Adrenal gland (tissue), 12 donors: ENCODE results near the gene GRM4. TPM values are rescaled to one million over a fixed set of nuclear protein-coding genes. Genes with fewer than 3 reads are reported as not detected.
A peak's percentile ranks its signal among the peaks of the same experiment; 100 is the strongest.

Experiments
- DNase-seq, 7 donors: peaks; one replicate each; pipeline ENCODE4 v3.0.0-alpha.2; 2019 to 2020
- H3K27ac ChIP-seq, 5 donors: fragments of 200-600 bp; sonication (generic) in 4 of 5; 1 replicate in 3 of 5; 2 replicates in 2 of 5; pipeline versions ENCODE4 v1.5.1 to v1.8.0; 2016 to 2020; ENCODE audit warnings: mild to moderate bottlenecking in 1 of 5
- H3K27me3 ChIP-seq: fragments of 200-600 bp; 2 replicates; pipeline ENCODE4 v1.8.0; 2021
- H3K36me3 ChIP-seq, 2 donors: fragments of 200-600 bp; replicated peaks in 1 of 2; 1 replicate in 1 of 2; 2 replicates in 1 of 2; pipeline versions ENCODE4 v1.5.1 to v1.8.0; 2018 to 2022
- H3K4me1 ChIP-seq, 2 donors: fragments of 200-600 bp; replicated peaks in 1 of 2; 1 replicate in 1 of 2; 2 replicates in 1 of 2; pipeline versions ENCODE4 v1.5.1 to v1.8.0; 2018 to 2021
- H3K4me3 ChIP-seq, 4 donors: fragments of 200-600 bp; sonication (generic) in 3 of 4; one replicate each; pipeline ENCODE4 v1.5.1; 2016 to 2018
- H3K9me3 ChIP-seq, 3 donors: fragments of 200-600 bp; sonication (generic) in 1 of 3; replicated peaks in 1 of 3; 1 replicate in 2 of 3; 2 replicates in 1 of 3; pipeline versions ENCODE4 v1.5.1 to v1.8.0; 2016 to 2021
- CTCF ChIP-seq, 6 experiments: fragments of 450-650 bp in 4 of 6; fragments of 200-600 bp in 2 of 6; sonication (generic) in 1 of 6; IDR thresholded peaks; 1 replicate in 5 of 6; 2 replicates in 1 of 6; pipeline versions ENCODE4 v1.5.1 to v1.8.0; 2016 to 2021; ENCODE audit warnings: antibody characterized with exemption in 6 of 6, mild to moderate bottlenecking in 2 of 6, moderate library complexity in 1 of 6
- POLR2A ChIP-seq, 2 donors: fragments of 450-650 bp; IDR thresholded peaks; one replicate each; pipeline ENCODE4 v1.6.1; 2017; ENCODE audit warnings: antibody characterized with exemption in 2 of 2, mild to moderate bottlenecking in 2 of 2, moderate library complexity in 1 of 2
- WGBS, 4 donors: extraction: QIAGEN DNeasy Blood & Tissue Kit in 2 of 4; methylation state at CpG; one replicate each; pipeline versions ENCODE4 v1.1.5 to v1.1.7; 2013 to 2017; 5-methylcytosine and 5-hydroxymethylcytosine counted together
- intact Hi-C, 2 donors: fragments of 100-400 bp; cut with DNase I; formaldehyde crosslinking; loops; one replicate each; pipeline versions ENCODE4 v1.14.1 to v1.15.0; 2022 to 2023
- polyA plus RNA-seq, 3 donors: library from polyadenylated mRNA; stranded (reverse); fragments of 200-250 nt in 2 of 3; fragments of 350-450 nt in 1 of 3; fragmentation: Illumina TruSeq in 1 of 3; extraction: RNeasy Lipid Tissue Mini Kit (QIAGEN cat#74804) in 1 of 3; gene quantifications; one replicate each; pipeline ENCODE4 v1.2.3, GENCODE V29; 2013 to 2014
- total RNA-seq, 9 donors: library from RNA; depleted of rRNA in 4 of 9; stranded (reverse); fragments of >200 nt in 4 of 9; fragments of 120-200 nt in 1 of 9; fragmentation: NEBNext Ultra II Directional in 1 of 9; extraction: Animal tissue kit (Norgen Biotek cat#: 25700) in 1 of 9; gene quantifications; one replicate each; pipeline versions ENCODE4 v1.1.0 to v1.2.4, GENCODE V29; 2013 to 2023
- donor health status: healthy with polysubstance abuse.
- donor health status: Bipolar disorder and iron deficiency.
- donor health status: DM: yes; HTN: yes; CAD: no.
- donor health status: DM: no; HTN: no; CAD: no.
- donor health status: DM: no; HTN: no; CAD: no.
- donor health status: DM: yes; HTN: yes; CAD: no.

GRM4 gene
- total and polyA plus RNA-seq, 12 donors: 0.06 TPM; not detected in 11

GRCh38 chr6:34125939-34126338 lies 19.9 kb downstream of the GRM4 start:
- Histone ChIP-seq H3K27me3 (peaks cover 4% of the 10 kb centered on the region), H3K36me3 (no peaks in the 10 kb centered on the region), H3K9me3 (no peaks in the 10 kb centered on the region), H3K4me3 (no peak overlapping the region), H3K27ac (no peak overlapping the region), H3K4me1 (no peaks in the 10 kb centered on the region)
- WGBS, 4 donors: 65 to 94% (median 81%) methylated on average over 3 of the region's 3 CpGs
- intact Hi-C loops: no loop called here
- no peak for DNase-seq
- TF ChIP-seq CTCF (IDR thresholded peaks at IDR 0.05): no peak
- TF ChIP-seq POLR2A (IDR thresholded peaks at IDR 0.05): no peak

GRCh38 chr6:34120953-34121675 lies 24.8 kb downstream of the GRM4 start:
- TF ChIP-seq POLR2A (IDR thresholded peaks at IDR 0.05) (no peak), CTCF (IDR thresholded peaks at IDR 0.05) (no peak)
- Histone ChIP-seq H3K27me3 (peaks cover 4% of the 10 kb centered on the region), H3K27ac (no peak overlapping the region), H3K4me3 (no peak overlapping the region), H3K36me3 (no peaks in the 10 kb centered on the region), H3K9me3 (no peaks in the 10 kb centered on the region), H3K4me1 (no peaks in the 10 kb centered on the region)
- 52 to 63% (median 57%) methylated on average over 9 to 13 of the region's 13 CpGs for WGBS, 4 donors
- no peak for DNase-seq
- intact Hi-C loops: no loop called here

- Histone ChIP-seq H3K27ac (no peak overlapping the region), H3K9me3 (no peaks in the 10 kb centered on the region), H3K27me3 (no peaks in the 10 kb centered on the region), H3K4me1 (no peaks in the 10 kb centered on the region), H3K36me3 (no peaks in the 10 kb centered on the region), H3K4me3 (no peak overlapping the region)
- no peak for DNase-seq
- 82 to 92% (median 89%) methylated on average over 10 to 11 of the region's 11 CpGs for WGBS, 4 donors
- intact Hi-C loops: no loop called here
- no peak for TF ChIP-seq POLR2A (IDR thresholded peaks at IDR 0.05)
- no peak for TF ChIP-seq CTCF (IDR thresholded peaks at IDR 0.05)
Measured at GRCh38 chr6:34115915-34116314, 30.0 kb downstream of the GRM4 start.

GRCh38 chr6:34115403-34115795 lies 30.5 kb downstream of the GRM4 start:
- Histone ChIP-seq H3K27me3 (no peaks in the 10 kb centered on the region), H3K9me3 (no peaks in the 10 kb centered on the region), H3K4me3 (no peak overlapping the region), H3K27ac (no peak overlapping the region), H3K4me1 (no peaks in the 10 kb centered on the region), H3K36me3 (no peaks in the 10 kb centered on the region)
- WGBS, 4 donors: 34 to 52% (median 39%) methylated on average over 4 to 10 of the region's 10 CpGs
- DNase-seq: peak in 2 of 7 donors; percentile 17 to 18
- TF ChIP-seq CTCF (IDR thresholded peaks at IDR 0.05): no peak
- no peak for TF ChIP-seq POLR2A (IDR thresholded peaks at IDR 0.05)
- intact Hi-C loops: no loop called here
